ENCODE measurements around the gene RER1.

Gene RER1

DNA sequence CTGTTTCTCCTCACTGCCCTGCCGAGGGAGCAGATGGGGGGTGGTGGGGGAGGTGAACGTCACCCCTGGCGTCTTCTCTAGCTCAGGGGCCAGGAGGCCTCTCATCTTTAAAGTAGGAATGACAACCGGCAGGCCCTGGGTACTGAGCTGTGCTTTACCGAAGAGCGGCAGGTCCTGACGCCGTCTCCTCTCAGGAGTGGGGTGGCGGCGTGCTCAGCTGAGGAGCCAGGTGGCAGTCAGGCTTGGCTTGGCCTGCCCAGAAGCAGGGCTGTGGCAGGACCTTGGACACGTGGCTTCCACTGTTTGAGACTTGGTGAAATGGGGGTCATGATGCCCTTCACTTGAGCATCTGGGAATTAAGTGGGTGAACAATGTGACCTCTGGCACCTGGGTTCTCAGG is 3.1 kb downstream of the RER1 start:
- Histone ChIP-seq H3K27ac (no peak overlapping the region), H3K4me3 (no peak overlapping the region)
- TF ChIP-seq, protein P1, sequence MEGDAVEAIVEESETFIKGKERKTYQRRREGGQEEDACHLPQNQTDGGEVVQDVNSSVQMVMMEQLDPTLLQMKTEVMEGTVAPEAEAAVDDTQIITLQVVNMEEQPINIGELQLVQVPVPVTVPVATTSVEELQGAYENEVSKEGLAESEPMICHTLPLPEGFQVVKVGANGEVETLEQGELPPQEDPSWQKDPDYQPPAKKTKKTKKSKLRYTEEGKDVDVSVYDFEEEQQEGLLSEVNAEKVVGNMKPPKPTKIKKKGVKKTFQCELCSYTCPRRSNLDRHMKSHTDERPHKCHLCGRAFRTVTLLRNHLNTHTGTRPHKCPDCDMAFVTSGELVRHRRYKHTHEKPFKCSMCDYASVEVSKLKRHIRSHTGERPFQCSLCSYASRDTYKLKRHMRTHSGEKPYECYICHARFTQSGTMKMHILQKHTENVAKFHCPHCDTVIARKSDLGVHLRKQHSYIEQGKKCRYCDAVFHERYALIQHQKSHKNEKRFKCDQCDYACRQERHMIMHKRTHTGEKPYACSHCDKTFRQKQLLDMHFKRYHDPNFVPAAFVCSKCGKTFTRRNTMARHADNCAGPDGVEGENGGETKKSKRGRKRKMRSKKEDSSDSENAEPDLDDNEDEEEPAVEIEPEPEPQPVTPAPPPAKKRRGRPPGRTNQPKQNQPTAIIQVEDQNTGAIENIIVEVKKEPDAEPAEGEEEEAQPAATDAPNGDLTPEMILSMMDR (IDR thresholded peaks at IDR 0.05) = no peak
- DNase-seq (ENCODE audit: low spot score) = no peak

- TF ChIP-seq, protein P1 (IDR thresholded peaks at IDR 0.05) = no peak
- DNase-seq (ENCODE audit: low spot score) = no peak
- no peak overlapping the region for H3K27ac ChIP-seq
- no peak overlapping the region for H3K4me3 ChIP-seq
Measured at GRCh38 chr1:2395245-2395644, 3.6 kb downstream of the RER1 start.

DNA sequence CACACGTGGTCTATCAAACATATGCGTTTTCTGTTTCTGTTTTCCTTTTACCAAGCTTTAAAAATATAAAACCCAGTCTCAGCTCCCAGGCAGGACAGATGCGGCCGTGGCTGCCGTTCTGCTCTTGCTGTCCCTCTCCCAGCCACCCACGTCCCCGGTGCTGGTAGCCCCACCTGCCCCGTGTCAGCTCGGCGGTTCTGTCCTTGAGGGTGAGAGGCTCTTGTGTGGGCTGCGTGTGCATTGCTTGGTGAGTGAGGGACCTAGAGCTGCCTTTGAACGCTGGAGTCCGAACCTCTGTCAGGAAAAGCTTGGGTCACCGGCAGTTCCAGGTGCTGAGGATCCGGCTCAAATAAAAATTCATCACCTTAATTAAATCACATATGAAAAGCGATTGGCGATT is 4.4 kb downstream of the RER1 start:
- TF ChIP-seq, protein P1 (IDR thresholded peaks at IDR 0.05) = no peak
- Histone ChIP-seq H3K4me3 (no peak overlapping the region), H3K27ac (no peak overlapping the region)
- no peak for DNase-seq (ENCODE audit: low spot score)

- TF ChIP-seq, protein P1 (IDR thresholded peaks at IDR 0.05) = no peak
- Histone ChIP-seq H3K27ac (no peak overlapping the region), H3K4me3 (no peak overlapping the region)
- no peak for DNase-seq (ENCODE audit: low spot score)
Measured at GRCh38 chr1:2396476-2396875, 4.8 kb downstream of the RER1 start.

- TF ChIP-seq, protein P1 (IDR thresholded peaks at IDR 0.05) = no peak
- no peak overlapping the region for H3K4me3 ChIP-seq
- no peak overlapping the region for H3K27ac ChIP-seq
- DNase-seq (ENCODE audit: low spot score) = no peak
Measured at GRCh38 chr1:2397007-2397679, 5.5 kb downstream of the RER1 start.

- TF ChIP-seq, protein P1 (IDR thresholded peaks at IDR 0.05) = no peak
- Histone ChIP-seq H3K27ac (no peak overlapping the region), H3K4me3 (no peak overlapping the region)
- no peak for DNase-seq (ENCODE audit: low spot score)
Measured at GRCh38 chr1:2398871-2399270, 7.2 kb downstream of the RER1 start.

- DNase-seq (ENCODE audit: low spot score) = no peak
- TF ChIP-seq, protein P1 (IDR thresholded peaks at IDR 0.05) = no peak
- H3K4me3 ChIP-seq = no peak overlapping the region
- H3K27ac ChIP-seq = no peak overlapping the region
Measured at GRCh38 chr1:2399890-2400575, 8.4 kb downstream of the RER1 start.
